GM12864 (cell line): ENCODE measurements around the gene SPACA5B.
"Not testable (repeated sequence)": the region's sequence is repeated elsewhere in the genome, so short reads cannot be mapped to it uniquely, and the experiment has no call there.

Experiments
- DNase-seq: peaks from one replicate; pipeline ENCODE4 v3.0.0-alpha.2; 2011; ENCODE audit warnings: low read depth
- H3K4me3 ChIP-seq: 2 replicates; pipeline ENCODE4 v1.5.1; 2011; ENCODE audit warnings: mild to moderate bottlenecking, low read depth, low read length, control low read depth
- TF ChIP-seq, protein P1 (sequence below): IDR thresholded peaks from 2 replicates; pipeline ENCODE4 v1.5.1; 2011; ENCODE audit warnings: low read depth, mild to moderate bottlenecking, moderate library complexity, low read length, control low read depth, inconsistent platforms; ENCODE audit errors: missing control alignments

The SPACA5B gene

DNA sequence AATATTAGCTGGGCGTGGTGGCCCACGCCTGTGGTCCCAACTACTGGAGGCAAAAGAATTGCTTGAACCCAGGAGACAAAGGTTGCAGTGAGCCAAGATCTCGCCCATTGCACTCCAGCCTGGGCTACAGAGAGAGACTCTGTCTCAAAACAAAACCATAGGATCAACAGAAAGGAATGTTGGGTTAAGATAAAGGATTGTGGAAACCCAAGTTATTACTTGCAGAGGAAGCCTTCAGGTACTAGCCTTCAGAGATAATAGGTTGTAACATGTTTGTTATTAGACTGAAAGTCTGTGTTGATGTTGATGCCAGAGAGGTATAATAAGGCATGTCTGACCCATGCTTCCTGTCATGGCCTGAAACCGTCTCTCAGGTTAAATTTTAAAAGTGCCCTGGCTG is 49.3 kb downstream of the SPACA5B start:
- TF ChIP-seq, protein P1, sequence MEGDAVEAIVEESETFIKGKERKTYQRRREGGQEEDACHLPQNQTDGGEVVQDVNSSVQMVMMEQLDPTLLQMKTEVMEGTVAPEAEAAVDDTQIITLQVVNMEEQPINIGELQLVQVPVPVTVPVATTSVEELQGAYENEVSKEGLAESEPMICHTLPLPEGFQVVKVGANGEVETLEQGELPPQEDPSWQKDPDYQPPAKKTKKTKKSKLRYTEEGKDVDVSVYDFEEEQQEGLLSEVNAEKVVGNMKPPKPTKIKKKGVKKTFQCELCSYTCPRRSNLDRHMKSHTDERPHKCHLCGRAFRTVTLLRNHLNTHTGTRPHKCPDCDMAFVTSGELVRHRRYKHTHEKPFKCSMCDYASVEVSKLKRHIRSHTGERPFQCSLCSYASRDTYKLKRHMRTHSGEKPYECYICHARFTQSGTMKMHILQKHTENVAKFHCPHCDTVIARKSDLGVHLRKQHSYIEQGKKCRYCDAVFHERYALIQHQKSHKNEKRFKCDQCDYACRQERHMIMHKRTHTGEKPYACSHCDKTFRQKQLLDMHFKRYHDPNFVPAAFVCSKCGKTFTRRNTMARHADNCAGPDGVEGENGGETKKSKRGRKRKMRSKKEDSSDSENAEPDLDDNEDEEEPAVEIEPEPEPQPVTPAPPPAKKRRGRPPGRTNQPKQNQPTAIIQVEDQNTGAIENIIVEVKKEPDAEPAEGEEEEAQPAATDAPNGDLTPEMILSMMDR = no peak
- no peak for DNase-seq

DNA sequence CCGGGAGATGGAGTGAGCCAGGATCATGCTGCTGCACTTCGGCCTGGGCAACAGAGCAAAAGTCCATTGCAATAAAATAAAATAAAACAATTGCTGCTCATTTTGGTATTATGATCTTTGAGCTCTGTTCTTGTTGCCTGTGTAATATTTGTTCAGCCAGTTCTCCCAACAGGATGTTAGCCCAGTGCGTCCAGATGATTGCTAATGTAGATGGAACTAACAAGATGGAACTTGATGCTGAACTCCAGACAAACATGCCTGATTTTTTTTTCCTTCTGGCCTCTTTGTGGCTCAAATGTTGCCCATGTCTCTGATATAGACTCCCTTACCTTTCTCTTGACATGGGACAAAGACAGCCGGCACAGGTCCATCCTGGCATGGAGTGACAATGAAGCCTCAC is 50.4 kb downstream of the SPACA5B start:
- no peak for DNase-seq
- TF ChIP-seq, protein P1 = no peak

More for the DNA sequence above, 49.3 kb downstream of the SPACA5B start:
- H3K4me3 ChIP-seq = no peak overlapping the region

DNA sequence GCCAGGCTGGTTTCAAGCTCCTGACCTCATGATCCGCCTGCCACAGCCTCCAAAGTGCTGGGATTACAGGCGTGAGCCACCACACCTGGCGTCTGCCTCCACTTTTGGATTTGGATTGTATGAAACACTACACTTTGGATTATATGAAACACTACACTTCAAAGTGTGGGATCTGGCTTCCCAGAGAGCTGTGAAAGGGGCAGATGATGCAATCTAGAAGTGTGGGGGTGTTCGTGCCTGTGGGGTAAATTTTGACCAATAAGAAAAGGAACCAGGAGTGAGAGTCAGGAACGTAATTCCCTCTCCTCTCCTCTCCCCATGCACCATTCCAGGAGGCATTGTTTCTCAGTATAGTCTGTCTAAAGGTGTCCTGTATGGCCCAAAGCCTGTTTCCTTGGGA is 51.5 kb downstream of the SPACA5B start:
- H3K4me3 ChIP-seq, DNase-seq: not testable (repeated sequence)

More for the DNA sequence above, 50.4 kb downstream of the SPACA5B start:
- no peak overlapping the region for H3K4me3 ChIP-seq
